GM19468 (cell line): Measurements from ENCODE around the gene FANCC.

Source experiments
- ATAC-seq: cut with Tn5 transposase; IDR thresholded peaks from one replicate; pipeline ENCODE4 v1.9.1; 2021; ENCODE audit warnings: mild to moderate bottlenecking, moderate library complexity, moderate number of reproducible peaks; ENCODE audit not compliant: unreplicated experiment; ENCODE audit errors: extremely low read depth

FANCC gene

GRCh38 chr9:95092262-95093072 is 225.0 kb downstream of the FANCC start:
- ATAC-seq: no peak

GRCh38 chr9:95091601-95092261 is 225.8 kb downstream of the FANCC start:
- ATAC-seq: no peak

GRCh38 chr9:95090871-95091577 is 226.5 kb downstream of the FANCC start:
- ATAC-seq: no peak

- ATAC-seq: no peak
Measured at GRCh38 chr9:95090023-95090791, 227.3 kb downstream of the FANCC start.

GRCh38 chr9:95089257-95090022 is 228.1 kb downstream of the FANCC start:
- no peak for ATAC-seq

- ATAC-seq: no peak
Measured at GRCh38 chr9:95088421-95089161, 228.9 kb downstream of the FANCC start.

GRCh38 chr9:95087659-95088242 is 229.8 kb downstream of the FANCC start:
- no peak for ATAC-seq

GRCh38 chr9:95086564-95086955 is 230.9 kb downstream of the FANCC start:
- no peak for ATAC-seq

GRCh38 chr9:95085861-95086563 is 231.5 kb downstream of the FANCC start:
- no peak for ATAC-seq

- no peak for ATAC-seq
Measured at GRCh38 chr9:95085036-95085770, 232.3 kb downstream of the FANCC start.

- ATAC-seq: no peak
Measured at GRCh38 chr9:95084254-95084934, 233.1 kb downstream of the FANCC start.

GRCh38 chr9:95083086-95083768 is 234.3 kb downstream of the FANCC start:
- no peak for ATAC-seq

GRCh38 chr9:95082401-95083084 is 235.0 kb downstream of the FANCC start:
- ATAC-seq: no peak

- no peak for ATAC-seq
Measured at GRCh38 chr9:95081998-95082397, 235.5 kb downstream of the FANCC start.

GRCh38 chr9:95080961-95081647 is 236.4 kb downstream of the FANCC start:
- no peak for ATAC-seq
